Amniotic stem cell (primary cell): ENCODE results near the gene DAGLA.

ENCODE experiments used
- DNase-seq: peaks from one replicate; lab custom pipeline; 2025; lab: John Stamatoyannopoulos, UW

Gene DAGLA

GRCh38 chr11:61778920-61779650 lies 98.9 kb downstream of the DAGLA start:
- DNase-seq, result no peak

- no peak for DNase-seq
Observed at GRCh38 chr11:61779666-61780525, 99.7 kb downstream of the DAGLA start.

- no peak for DNase-seq
Observed at GRCh38 chr11:61780581-61781162, 100.5 kb downstream of the DAGLA start.

- DNase-seq, result no peak
Observed at GRCh38 chr11:61781585-61781984, 101.4 kb downstream of the DAGLA start.

- DNase-seq, result no peak
Observed at GRCh38 chr11:61782299-61782698, 102.1 kb downstream of the DAGLA start.

GRCh38 chr11:61782841-61783240 lies 102.7 kb downstream of the DAGLA start:
- no peak for DNase-seq

GRCh38 chr11:61783717-61784505 lies 103.7 kb downstream of the DAGLA start:
- no peak for DNase-seq

GRCh38 chr11:61784506-61784805 lies 104.3 kb downstream of the DAGLA start:
- DNase-seq, result no peak

- DNase-seq, result no peak
Observed at GRCh38 chr11:61785837-61786402, 105.7 kb downstream of the DAGLA start.

GRCh38 chr11:61787928-61788491 lies 107.8 kb downstream of the DAGLA start:
- DNase-seq, result no peak

- DNase-seq, result peak; percentile 82
Observed at GRCh38 chr11:61791737-61792309, 111.6 kb downstream of the DAGLA start.

GRCh38 chr11:61792310-61793082 lies 112.3 kb downstream of the DAGLA start, which contains the start of the genes FEN1 and TMEM258:
TSS of gene FEN1 (plus strand) at chr11:61792911. CDS start at chr11:61795362, 2,451 bp downstream.
TSS of gene TMEM258 (minus strand) at chr11:61792599. CDS start at chr11:61792558, 41 bp downstream.
- DNase-seq, result peak; percentile 72

- DNase-seq, result no peak
Observed at GRCh38 chr11:61793083-61793828, 113.1 kb downstream of the DAGLA start.

GRCh38 chr11:61793829-61794204 lies 113.6 kb downstream of the DAGLA start:
- no peak for DNase-seq

- no peak for DNase-seq
Observed at GRCh38 chr11:61794579-61794978, 114.4 kb downstream of the DAGLA start.

- DNase-seq, result no peak
Observed at GRCh38 chr11:61795459-61795858, 115.3 kb downstream of the DAGLA start.

- no peak for DNase-seq
Observed at GRCh38 chr11:61795876-61796526, 115.8 kb downstream of the DAGLA start.
